K562 (cell line): ENCODE results near the gene RNLS. TPM values are rescaled to one million over a fixed set of nuclear protein-coding genes. Genes with fewer than 3 reads are reported as not detected.

Experiments
- ATAC-seq: fragments of 200-7000 bp; cut with Tn5 transposase; 3 replicates; pipeline ENCODE4 v1.9.1; 2020; ENCODE audit warnings: moderate library complexity
- BruUV-seq: library from RNA; stranded (reverse); fragments of 400-500 nt; replicated peaks from 2 replicates; lab custom pipeline; 2021; lab: Mats Ljungman, UMichigan
- CTCF ChIA-PET: fragments of 300-600 bp; formaldehyde crosslinking; extraction: SDS; loops from one replicate; lab custom pipeline; 2021; ENCODE audit warnings: low intra/inter-chr PET ratio; lab: Yijun Ruan, JAX
- POLR2A ChIA-PET: fragments of 300-600, 350-650 bp; sonication (Branson Sonifier 250); formaldehyde crosslinking; extraction: SDS; loops from one replicate; lab custom pipeline; 2021; ENCODE audit warnings: antibody characterized with exemption, inconsistent platforms; lab: Yijun Ruan, JAX
- DNase-seq, 4 experiments: peaks; one replicate each; pipeline versions ENCODE4 v3.0.0 to v3.0.0-alpha.2; 2011 to 2018; ENCODE audit warnings: low spot score in 3 of 4, mixed read lengths in 3 of 4; ENCODE audit errors: extremely low read depth in 1 of 4
- FAIRE-seq: peaks from 2 replicates; lab custom pipeline; 2011; peaks lifted over from hg19 to GRCh38; lab: Jason Lieb, UNC
- H2AFZ ChIP-seq: 2 replicates; pipeline ENCODE4 v1.6.0; 2011; ENCODE audit warnings: low read depth, low read length, control low read depth, inconsistent platforms
- H3K27ac ChIP-seq: fragments of 200-600 bp; 3 replicates; pipeline ENCODE4 v1.8.0; 2011; ENCODE audit warnings: low read depth, mild to moderate bottlenecking, control low read depth, inconsistent platforms, low read length, moderate library complexity, mixed read lengths; ENCODE audit errors: extremely low read depth
- H3K27me3 ChIP-seq, 2 experiments: fragments of 300-600 bp in 1 of 2; 2 replicates in 1 of 2; 3 replicates in 1 of 2; pipeline versions ENCODE4 v1.6.0 to v1.8.0; 2011; ENCODE audit warnings: inconsistent platforms in 2 of 2, low read length in 2 of 2, mild to moderate bottlenecking in 1 of 2, mixed read lengths in 1 of 2, moderate library complexity in 1 of 2; ENCODE audit not compliant: control insufficient read depth in 2 of 2, insufficient read depth in 2 of 2
- H3K36me3 ChIP-seq: fragments of 300-600 bp; 3 replicates; pipeline ENCODE4 v1.8.0; 2011; ENCODE audit warnings: mild to moderate bottlenecking, low read length, inconsistent platforms; ENCODE audit not compliant: control insufficient read depth, insufficient read depth
- H3K4me1 ChIP-seq, 2 experiments: fragments of 200-600 bp in 1 of 2; replicated peaks in 1 of 2; 2 replicates in 1 of 2; 3 replicates in 1 of 2; pipeline versions ENCODE4 v1.5.1 to v1.8.0; 2011; ENCODE audit warnings: inconsistent platforms in 2 of 2, low read length in 2 of 2, mild to moderate bottlenecking in 1 of 2, mixed read lengths in 1 of 2, moderate library complexity in 1 of 2; ENCODE audit not compliant: control insufficient read depth in 2 of 2, insufficient read depth in 2 of 2
- H3K4me2 ChIP-seq: 2 replicates; pipeline ENCODE4 v1.6.1; 2011; ENCODE audit warnings: low read length, control low read depth, inconsistent platforms, mixed read lengths; ENCODE audit not compliant: insufficient read depth
- H3K4me3 ChIP-seq: fragments of 200-600 bp; sonication (generic), shearing (Covaris generic); 2 replicates; pipeline ENCODE4 v1.5.1; 2016; ENCODE audit warnings: control low read depth, inconsistent platforms
- H3K79me2 ChIP-seq: fragments of 200-600 bp; 3 replicates; pipeline ENCODE4 v1.8.0; 2011; ENCODE audit warnings: low read length, inconsistent platforms; ENCODE audit not compliant: control insufficient read depth, insufficient read depth
- H3K9ac ChIP-seq, 2 experiments: 2 replicates each; pipeline versions ENCODE4 v1.6.0 to v1.6.1; 2011; ENCODE audit warnings: low read depth in 2 of 2, low read length in 2 of 2, control low read depth in 1 of 2, inconsistent platforms in 1 of 2, mild to moderate bottlenecking in 1 of 2, mixed read lengths in 1 of 2; ENCODE audit not compliant: insufficient read depth in 1 of 2
- H3K9me1 ChIP-seq: one replicate; pipeline ENCODE4 v1.6.0; 2011; ENCODE audit warnings: inconsistent platforms, mild to moderate bottlenecking, low read length, moderate library complexity; ENCODE audit not compliant: control insufficient read depth, insufficient read depth
- H3K9me3 ChIP-seq: replicated peaks from 2 replicates; pipeline ENCODE4 v1.5.1; 2011; ENCODE audit warnings: low read depth, low read length, inconsistent platforms; ENCODE audit not compliant: control insufficient read depth, insufficient read depth
- H4K20me1 ChIP-seq: replicated peaks from 2 replicates; pipeline ENCODE4 v1.6.1; 2011; ENCODE audit warnings: low read length, inconsistent platforms, mixed read lengths; ENCODE audit not compliant: control insufficient read depth, insufficient read depth
- CREM ChIP-seq: IDR thresholded peaks from 2 replicates; pipeline ENCODE4 v1.6.1; 2014; ENCODE audit warnings: antibody characterized with exemption, low read depth
- ZBTB7A ChIP-seq: IDR thresholded peaks from 2 replicates; pipeline ENCODE4 v1.6.1; 2011; ENCODE audit warnings: low read depth, mild to moderate bottlenecking, low read length, moderate library complexity, borderline replicate concordance; ENCODE audit not compliant: control insufficient read depth
- in situ Hi-C: fragments of 300-500 bp; cut with MboI; formaldehyde crosslinking; loops from 4 replicates; pipeline ENCODE4 v1.15.0; 2018; ENCODE audit warnings: inconsistent platforms, mixed read lengths
- intact Hi-C: fragments of 100-400 bp; cut with micrococcal nuclease; formaldehyde crosslinking; loops from 2 replicates; pipeline ENCODE4 v1.14.2; 2022
- polyA plus RNA-seq, 8 experiments: library from polyadenylated mRNA; depleted of rRNA in 4 of 8; stranded (reverse) in 5 of 8; unstranded in 3 of 8; fragments of >200 nt; fragmentation: Nextera tagmentation in 2 of 8; fragmentation: Illumina TruSeq in 1 of 8; extraction: Ambion mirVana in 2 of 8; extraction: Trizol in 1 of 8; gene quantifications; 2 replicates each; pipeline versions ENCODE4 v1.2.1 to v1.2.3, GENCODE V29; 2011 to 2014; ENCODE audit warnings: inconsistent platforms in 1 of 8, missing spikeins in 1 of 8
- total RNA-seq, 7 experiments: library from RNA; depleted of rRNA in 6 of 7; stranded (reverse); fragments of >200 nt in 6 of 7; fragmentation: Illumina TruSeq in 2 of 7; extraction: Trizol in 2 of 7; gene quantifications; 2 replicates each; pipeline versions ENCODE4 v1.2.1 to v1.2.3, GENCODE V29; 2011 to 2021; ENCODE audit warnings: low replicate concordance in 1 of 7
- TF ChIP-seq, protein P1 (sequence below): sonication (generic); formaldehyde crosslinking; IDR thresholded peaks from 2 replicates; pipeline ENCODE4 v1.8.0; 2023; ENCODE audit warnings: missing genetic modification reagents, mild to moderate bottlenecking, borderline replicate concordance
- TF ChIP-seq, protein P2 (sequence below): sonication (generic); formaldehyde crosslinking; IDR thresholded peaks from 2 replicates; pipeline ENCODE4 v1.8.0; 2022; ENCODE audit warnings: missing genetic modification reagents, mild to moderate bottlenecking, moderate library complexity, borderline replicate concordance
- TF ChIP-seq, protein P3 (sequence below): fragments of 450-650 bp; IDR thresholded peaks from one replicate; pipeline ENCODE4 v1.6.1; 2018; ENCODE audit warnings: mild to moderate bottlenecking, moderate library complexity; ENCODE audit not compliant: partially characterized antibody

RNLS gene
- total and polyA plus RNA-seq, 9 of the 15 experiments (the other 6 are each of a cell fraction or from before 2014, with no cell fraction given) = 0.14 to 0.72 (median 0.41) TPM; not detected in 3

DNA sequence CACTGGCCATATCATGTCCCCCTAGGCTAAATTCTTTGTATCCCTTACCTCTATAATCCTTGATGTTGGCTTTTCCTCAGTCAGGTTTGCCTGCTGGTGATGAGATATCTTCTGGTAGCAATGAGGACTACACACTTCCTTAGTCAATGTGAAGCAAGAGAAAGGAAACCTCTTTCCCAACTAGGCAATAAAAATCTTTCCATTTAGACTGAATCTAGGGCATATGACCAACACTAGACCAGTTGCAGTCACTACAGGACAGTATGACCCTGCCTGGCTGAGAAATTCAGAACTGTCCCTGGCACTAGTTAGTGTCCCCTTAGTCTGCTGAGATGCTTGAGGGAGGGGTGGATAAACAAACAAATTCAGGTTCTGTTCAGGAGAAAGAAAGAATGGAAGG, 142.6 kb downstream of the RNLS start (continued):
- TF ChIP-seq, protein P1, sequence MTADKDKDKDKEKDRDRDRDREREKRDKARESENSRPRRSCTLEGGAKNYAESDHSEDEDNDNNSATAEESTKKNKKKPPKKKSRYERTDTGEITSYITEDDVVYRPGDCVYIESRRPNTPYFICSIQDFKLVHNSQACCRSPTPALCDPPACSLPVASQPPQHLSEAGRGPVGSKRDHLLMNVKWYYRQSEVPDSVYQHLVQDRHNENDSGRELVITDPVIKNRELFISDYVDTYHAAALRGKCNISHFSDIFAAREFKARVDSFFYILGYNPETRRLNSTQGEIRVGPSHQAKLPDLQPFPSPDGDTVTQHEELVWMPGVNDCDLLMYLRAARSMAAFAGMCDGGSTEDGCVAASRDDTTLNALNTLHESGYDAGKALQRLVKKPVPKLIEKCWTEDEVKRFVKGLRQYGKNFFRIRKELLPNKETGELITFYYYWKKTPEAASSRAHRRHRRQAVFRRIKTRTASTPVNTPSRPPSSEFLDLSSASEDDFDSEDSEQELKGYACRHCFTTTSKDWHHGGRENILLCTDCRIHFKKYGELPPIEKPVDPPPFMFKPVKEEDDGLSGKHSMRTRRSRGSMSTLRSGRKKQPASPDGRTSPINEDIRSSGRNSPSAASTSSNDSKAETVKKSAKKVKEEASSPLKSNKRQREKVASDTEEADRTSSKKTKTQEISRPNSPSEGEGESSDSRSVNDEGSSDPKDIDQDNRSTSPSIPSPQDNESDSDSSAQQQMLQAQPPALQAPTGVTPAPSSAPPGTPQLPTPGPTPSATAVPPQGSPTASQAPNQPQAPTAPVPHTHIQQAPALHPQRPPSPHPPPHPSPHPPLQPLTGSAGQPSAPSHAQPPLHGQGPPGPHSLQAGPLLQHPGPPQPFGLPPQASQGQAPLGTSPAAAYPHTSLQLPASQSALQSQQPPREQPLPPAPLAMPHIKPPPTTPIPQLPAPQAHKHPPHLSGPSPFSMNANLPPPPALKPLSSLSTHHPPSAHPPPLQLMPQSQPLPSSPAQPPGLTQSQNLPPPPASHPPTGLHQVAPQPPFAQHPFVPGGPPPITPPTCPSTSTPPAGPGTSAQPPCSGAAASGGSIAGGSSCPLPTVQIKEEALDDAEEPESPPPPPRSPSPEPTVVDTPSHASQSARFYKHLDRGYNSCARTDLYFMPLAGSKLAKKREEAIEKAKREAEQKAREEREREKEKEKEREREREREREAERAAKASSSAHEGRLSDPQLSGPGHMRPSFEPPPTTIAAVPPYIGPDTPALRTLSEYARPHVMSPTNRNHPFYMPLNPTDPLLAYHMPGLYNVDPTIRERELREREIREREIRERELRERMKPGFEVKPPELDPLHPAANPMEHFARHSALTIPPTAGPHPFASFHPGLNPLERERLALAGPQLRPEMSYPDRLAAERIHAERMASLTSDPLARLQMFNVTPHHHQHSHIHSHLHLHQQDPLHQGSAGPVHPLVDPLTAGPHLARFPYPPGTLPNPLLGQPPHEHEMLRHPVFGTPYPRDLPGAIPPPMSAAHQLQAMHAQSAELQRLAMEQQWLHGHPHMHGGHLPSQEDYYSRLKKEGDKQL (CRISPR knock-in tag) = no peak
- TF ChIP-seq, protein P2, sequence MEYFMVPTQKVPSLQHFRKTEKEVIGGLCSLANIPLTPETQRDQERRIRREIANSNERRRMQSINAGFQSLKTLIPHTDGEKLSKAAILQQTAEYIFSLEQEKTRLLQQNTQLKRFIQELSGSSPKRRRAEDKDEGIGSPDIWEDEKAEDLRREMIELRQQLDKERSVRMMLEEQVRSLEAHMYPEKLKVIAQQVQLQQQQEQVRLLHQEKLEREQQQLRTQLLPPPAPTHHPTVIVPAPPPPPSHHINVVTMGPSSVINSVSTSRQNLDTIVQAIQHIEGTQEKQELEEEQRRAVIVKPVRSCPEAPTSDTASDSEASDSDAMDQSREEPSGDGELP (CRISPR knock-in tag) = no peak

DNA sequence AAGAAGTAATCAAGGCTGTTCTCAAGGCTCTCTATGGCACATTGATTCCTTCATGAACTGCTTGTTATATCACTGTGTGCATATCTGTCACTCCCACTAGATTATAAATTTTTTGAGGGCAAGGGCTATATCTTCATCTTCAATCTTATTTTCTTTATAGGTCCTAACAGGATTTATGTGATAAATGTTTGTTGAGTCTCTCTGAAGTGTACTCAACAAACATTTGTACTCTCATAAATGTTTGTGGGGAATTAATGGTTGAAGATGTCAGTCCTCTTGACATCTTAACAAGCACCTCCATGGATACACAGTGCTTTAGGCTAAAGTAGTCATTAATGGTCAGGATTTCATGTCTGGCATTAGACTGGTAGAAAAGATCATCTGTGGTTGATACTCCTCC, 143.2 kb downstream of the RNLS start:
- in situ Hi-C loops = no loop called here
- no peak for FAIRE-seq
- H3K4me3 ChIP-seq = no peak overlapping the region
- no peak for DNase-seq
- BruUV-seq = no TSS peak
- ChIA-PET CTCF (no interaction called here), POLR2A (no interaction called here)
- H2AFZ ChIP-seq = no peak overlapping the region
- TF ChIP-seq, protein P3, sequence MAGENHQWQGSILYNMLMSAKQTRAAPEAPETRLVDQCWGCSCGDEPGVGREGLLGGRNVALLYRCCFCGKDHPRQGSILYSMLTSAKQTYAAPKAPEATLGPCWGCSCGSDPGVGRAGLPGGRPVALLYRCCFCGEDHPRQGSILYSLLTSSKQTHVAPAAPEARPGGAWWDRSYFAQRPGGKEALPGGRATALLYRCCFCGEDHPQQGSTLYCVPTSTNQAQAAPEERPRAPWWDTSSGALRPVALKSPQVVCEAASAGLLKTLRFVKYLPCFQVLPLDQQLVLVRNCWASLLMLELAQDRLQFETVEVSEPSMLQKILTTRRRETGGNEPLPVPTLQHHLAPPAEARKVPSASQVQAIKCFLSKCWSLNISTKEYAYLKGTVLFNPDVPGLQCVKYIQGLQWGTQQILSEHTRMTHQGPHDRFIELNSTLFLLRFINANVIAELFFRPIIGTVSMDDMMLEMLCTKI = no peak
- TF ChIP-seq ZBTB7A (no peak), CREM (no peak)
- H3K79me2 ChIP-seq = no peaks in the 10 kb centered on the region
- no peaks in the 10 kb centered on the region for H3K9me3 ChIP-seq
- intact Hi-C loops = no loop called here
- no peak overlapping the region for H3K27ac ChIP-seq
- no peak overlapping the region for H3K4me2 ChIP-seq
- no peaks in the 10 kb centered on the region for H3K9me1 ChIP-seq
- no peaks in the 10 kb centered on the region for H3K4me1 ChIP-seq
- H3K36me3 ChIP-seq = no peaks in the 10 kb centered on the region
- ATAC-seq = no peak
- no peaks in the 10 kb centered on the region for H4K20me1 ChIP-seq
- H3K9ac ChIP-seq = no peak overlapping the region
- no peaks in the 10 kb centered on the region for H3K27me3 ChIP-seq
